Astrocyte of the cerebellum (primary cell): ENCODE measurements around the gene FEV.

Source experiments
- DNase-seq: peaks from one replicate; pipeline ENCODE4 v3.0.0-alpha.2; 2011; ENCODE audit warnings: low read depth
- H3K4me3 ChIP-seq: 2 replicates; pipeline ENCODE4 v1.5.1; 2011; ENCODE audit warnings: mild to moderate bottlenecking, low read depth, low read length, moderate library complexity
- in situ Hi-C: cut with HindIII; loops from 2 replicates; pipeline ENCODE4 v1.10.0; 2017; ENCODE audit warnings: low sequenced_read_pairs
- TF ChIP-seq, protein P1 (sequence below): IDR thresholded peaks from 2 replicates; pipeline ENCODE4 v1.5.1; 2012; ENCODE audit warnings: low read length, low read depth, moderate library complexity, mild to moderate bottlenecking; ENCODE audit errors: missing control alignments

The FEV gene

DNA sequence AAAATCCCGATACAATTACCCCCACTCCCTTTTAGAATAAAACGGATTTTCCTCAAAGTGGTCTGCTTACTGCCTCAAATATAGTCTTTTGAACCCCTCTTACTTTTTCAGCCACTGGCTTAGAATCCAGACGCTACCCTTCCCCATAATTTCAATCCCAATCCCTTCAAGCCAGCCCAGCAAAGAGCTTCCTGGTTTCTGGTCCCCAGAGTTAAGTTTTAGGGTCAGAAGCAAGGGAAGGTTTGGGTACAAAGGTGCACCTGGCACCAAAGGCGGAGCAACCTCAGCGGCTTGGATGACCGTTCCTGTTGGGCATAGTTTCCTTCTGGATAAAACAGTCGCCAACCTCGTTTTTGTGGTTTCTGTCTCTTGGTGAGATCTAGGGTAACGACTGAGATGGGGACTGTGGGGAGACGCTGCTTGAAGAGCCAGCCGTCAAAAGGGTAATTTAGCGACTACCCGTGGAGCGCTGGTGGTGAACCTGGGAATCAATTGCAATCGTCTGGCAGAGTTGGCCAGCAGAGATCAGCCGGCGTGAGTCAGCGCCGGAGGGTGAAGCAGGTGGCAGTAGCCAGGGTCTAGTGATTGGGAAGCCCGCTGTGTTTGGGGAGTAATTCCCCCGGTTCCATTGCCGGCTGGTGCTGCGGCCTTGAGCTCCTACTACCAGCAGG lies 1.6 kb downstream of the FEV start:
- no peak overlapping the region for H3K4me3 ChIP-seq
- in situ Hi-C loops: no loop called here
- DNase-seq: no peak
- TF ChIP-seq, protein P1, sequence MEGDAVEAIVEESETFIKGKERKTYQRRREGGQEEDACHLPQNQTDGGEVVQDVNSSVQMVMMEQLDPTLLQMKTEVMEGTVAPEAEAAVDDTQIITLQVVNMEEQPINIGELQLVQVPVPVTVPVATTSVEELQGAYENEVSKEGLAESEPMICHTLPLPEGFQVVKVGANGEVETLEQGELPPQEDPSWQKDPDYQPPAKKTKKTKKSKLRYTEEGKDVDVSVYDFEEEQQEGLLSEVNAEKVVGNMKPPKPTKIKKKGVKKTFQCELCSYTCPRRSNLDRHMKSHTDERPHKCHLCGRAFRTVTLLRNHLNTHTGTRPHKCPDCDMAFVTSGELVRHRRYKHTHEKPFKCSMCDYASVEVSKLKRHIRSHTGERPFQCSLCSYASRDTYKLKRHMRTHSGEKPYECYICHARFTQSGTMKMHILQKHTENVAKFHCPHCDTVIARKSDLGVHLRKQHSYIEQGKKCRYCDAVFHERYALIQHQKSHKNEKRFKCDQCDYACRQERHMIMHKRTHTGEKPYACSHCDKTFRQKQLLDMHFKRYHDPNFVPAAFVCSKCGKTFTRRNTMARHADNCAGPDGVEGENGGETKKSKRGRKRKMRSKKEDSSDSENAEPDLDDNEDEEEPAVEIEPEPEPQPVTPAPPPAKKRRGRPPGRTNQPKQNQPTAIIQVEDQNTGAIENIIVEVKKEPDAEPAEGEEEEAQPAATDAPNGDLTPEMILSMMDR: no peak

DNA sequence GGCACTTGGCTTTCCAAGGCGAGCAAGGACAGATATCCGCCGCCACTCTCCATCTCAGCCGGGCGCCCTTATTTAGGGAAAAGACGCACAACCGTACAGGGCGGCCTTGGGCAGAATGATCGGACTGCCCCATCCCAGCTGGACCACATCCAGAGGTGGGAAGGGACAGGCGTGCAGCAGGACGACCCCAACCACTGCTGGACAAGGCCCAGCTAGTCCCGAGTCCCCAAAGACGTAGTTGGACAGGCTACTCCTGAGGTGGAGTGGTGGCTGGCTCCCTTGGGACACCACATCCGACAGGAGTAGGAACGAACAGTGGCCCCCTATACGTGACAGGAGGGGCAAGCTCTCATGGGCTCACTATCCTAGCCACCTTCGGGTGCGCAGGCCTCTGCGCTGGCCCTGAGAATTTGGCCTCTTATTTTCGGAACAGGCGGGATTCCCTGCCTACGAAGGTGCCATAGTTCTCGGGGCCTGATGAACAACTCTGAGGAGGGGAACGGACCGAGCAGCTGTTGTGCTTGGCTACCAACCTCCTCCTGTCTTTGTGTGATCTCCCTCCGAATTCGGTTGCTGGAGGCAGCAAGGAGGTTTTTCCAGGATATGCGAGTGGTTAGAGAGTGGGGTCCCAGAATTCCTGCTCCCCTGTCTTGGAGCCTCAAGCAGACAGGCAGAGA lies 2.3 kb downstream of the FEV start:
- TF ChIP-seq, protein P1: no peak
- DNase-seq: no peak
- no peak overlapping the region for H3K4me3 ChIP-seq
- in situ Hi-C loops: no loop called here

DNA sequence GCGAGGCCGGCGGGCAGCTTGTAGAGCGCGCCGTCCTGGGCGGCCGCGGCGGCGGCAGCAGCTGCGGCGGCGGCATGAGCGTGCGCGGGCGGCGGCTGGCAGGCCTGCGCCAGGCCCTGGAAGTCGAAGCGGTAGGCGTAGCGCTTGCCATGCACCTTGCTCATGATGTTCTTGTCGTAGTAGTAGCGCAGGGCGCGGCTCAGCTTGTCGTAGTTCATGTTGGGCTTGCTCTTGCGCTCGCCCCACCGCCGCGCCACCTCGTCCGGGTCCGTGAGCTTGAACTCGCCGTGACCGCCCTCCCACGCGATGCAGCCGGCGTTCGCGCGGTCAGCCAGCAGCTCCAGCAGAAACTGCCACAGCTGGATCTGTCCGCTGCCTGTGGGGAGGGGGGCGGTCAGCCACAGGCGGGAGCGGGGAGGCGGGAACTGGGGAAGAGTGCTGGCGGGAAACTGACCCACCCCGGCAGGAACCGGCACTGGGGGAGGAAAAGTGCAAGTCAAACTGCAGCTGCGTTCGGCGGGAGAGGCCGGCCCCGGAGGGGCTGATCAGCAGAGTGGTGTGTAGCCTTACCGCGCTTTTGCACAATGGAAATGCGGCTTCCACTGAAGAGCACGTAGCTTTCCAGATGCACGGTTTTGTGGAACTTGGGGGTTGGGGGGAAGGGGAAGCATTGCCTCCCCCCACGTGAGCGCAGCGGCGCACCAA lies 3.0 kb downstream of the FEV start:
- H3K4me3 ChIP-seq: no peak overlapping the region
- in situ Hi-C loops: no loop called here
- no peak for DNase-seq
- TF ChIP-seq, protein P1: no peak

DNA sequence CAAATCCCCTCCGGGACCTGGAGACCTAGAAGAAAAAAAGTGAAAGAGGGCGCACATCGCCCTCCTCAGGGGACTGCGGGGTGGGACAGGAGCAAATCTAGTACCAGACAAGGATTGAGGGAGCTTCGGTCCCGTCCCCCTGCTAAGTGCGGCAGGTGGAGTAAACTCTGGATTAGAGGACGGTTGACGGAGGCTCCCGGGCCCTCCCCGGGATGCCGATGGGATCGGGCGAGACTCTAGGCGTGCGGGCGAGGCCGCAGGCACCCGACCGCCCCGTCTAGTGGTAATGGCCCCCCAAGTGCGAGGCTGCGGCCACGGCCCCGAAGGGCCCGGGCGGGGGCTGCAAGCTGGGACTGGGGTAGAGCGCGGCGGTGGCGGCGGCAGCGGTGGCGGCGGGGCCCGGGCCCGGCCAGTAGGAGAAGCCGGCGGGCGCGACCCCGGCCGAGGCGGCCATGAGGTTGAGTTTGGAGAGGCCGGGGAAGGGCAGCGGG lies 3.5 kb downstream of the FEV start:
- DNase-seq: no peak
- in situ Hi-C loops: no loop called here
- TF ChIP-seq, protein P1: no peak
- H3K4me3 ChIP-seq: no peak overlapping the region

DNA sequence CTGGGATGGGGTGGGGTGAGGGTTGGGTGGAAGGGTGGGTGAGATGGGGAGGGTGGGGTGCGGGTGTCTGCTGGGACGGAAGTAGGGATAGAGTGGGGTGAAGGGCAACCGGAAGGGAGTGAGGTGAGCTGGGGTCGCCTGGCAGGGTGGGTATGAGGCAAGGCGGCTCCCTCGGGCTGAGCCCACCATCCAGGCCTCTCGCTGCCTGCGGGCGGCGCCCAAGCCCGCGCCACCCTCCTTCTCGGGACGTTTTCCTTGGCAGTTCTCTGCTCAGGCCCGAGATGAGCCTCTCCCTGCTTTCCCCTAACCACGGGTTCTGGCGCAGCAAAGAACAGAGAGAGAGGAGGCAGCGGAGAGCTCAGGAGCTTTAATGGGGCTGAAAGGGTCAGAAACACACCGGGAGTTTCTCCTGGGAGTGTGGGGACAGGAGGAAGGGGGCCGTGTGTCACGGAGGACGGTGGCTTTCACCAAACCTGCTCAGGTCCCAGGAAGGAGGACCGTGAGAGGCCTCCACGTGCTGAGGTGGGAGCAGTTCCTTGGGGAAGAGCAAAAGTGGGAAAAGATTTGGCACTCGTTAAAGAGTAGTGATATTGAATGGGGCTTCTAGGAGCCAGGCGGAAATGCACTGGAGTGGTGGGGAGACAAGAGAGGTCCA lies 4.1 kb downstream of the FEV start:
- no peak overlapping the region for H3K4me3 ChIP-seq
- TF ChIP-seq, protein P1: no peak
- in situ Hi-C loops: no loop called here
- no peak for DNase-seq
